ENCODE results near the gene CRACDL.

Gene CRACDL

GRCh38 chr2:98895221-98895620 is 40.8 kb downstream of the CRACDL start:
- DNase-seq, result no peak

DNA sequence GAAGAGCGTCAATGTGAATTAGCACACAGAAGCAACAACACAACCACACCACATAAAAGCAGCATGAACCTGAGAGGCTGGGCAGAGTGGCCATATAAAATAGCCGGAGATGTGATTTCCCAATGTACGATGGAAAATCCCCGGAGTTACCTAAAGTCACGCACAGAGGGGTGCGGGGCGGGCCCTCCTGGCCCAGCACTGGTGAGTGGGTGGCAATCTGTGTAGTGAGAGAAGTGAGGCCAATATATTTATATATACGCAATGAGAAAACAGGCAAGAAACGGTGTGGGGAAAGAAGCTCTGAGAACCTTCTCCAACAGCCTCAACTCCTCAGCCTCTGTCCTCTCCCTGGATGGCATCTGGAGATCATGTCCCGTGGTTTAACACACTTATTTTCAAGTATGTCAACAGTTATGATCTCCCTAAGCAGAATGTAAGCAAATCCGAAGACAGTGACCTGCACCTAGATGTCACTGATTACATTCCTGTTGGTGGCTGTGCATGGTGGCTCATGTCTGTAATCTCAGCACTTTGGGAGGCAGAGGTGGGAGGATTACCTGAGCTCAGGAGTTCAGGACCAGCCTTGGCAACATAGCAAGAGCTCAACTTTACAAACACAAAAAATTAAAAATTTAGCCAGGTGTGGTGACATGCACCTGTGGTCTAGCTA is 41.6 kb downstream of the CRACDL start:
- H3K4me1 ChIP-seq, result no peaks in the 10 kb centered on the region
- no peaks in the 10 kb centered on the region for H3K36me3 ChIP-seq
- DNase-seq, result no peak
- no peaks in the 10 kb centered on the region for H3K27me3 ChIP-seq
- no peaks in the 10 kb centered on the region for H3K9me3 ChIP-seq
- TF ChIP-seq, protein P1, sequence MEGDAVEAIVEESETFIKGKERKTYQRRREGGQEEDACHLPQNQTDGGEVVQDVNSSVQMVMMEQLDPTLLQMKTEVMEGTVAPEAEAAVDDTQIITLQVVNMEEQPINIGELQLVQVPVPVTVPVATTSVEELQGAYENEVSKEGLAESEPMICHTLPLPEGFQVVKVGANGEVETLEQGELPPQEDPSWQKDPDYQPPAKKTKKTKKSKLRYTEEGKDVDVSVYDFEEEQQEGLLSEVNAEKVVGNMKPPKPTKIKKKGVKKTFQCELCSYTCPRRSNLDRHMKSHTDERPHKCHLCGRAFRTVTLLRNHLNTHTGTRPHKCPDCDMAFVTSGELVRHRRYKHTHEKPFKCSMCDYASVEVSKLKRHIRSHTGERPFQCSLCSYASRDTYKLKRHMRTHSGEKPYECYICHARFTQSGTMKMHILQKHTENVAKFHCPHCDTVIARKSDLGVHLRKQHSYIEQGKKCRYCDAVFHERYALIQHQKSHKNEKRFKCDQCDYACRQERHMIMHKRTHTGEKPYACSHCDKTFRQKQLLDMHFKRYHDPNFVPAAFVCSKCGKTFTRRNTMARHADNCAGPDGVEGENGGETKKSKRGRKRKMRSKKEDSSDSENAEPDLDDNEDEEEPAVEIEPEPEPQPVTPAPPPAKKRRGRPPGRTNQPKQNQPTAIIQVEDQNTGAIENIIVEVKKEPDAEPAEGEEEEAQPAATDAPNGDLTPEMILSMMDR (IDR thresholded peaks at IDR 0.05; ENCODE audit: low read depth, low read length), result no peak
- no peak overlapping the region for H3K4me3 ChIP-seq (ENCODE audit: low read depth, low read length)

More at GRCh38 chr2:98895221-98895620, 40.8 kb downstream of the CRACDL start:
- no peak overlapping the region for H3K4me3 ChIP-seq (ENCODE audit: low read depth, low read length)
- H3K27me3 ChIP-seq, result no peaks in the 10 kb centered on the region
- H3K9me3 ChIP-seq, result no peaks in the 10 kb centered on the region
- no peaks in the 10 kb centered on the region for H3K4me1 ChIP-seq
- no peaks in the 10 kb centered on the region for H3K36me3 ChIP-seq
- TF ChIP-seq, protein P1 (IDR thresholded peaks at IDR 0.05; ENCODE audit: low read depth, low read length), result no peak

DNA sequence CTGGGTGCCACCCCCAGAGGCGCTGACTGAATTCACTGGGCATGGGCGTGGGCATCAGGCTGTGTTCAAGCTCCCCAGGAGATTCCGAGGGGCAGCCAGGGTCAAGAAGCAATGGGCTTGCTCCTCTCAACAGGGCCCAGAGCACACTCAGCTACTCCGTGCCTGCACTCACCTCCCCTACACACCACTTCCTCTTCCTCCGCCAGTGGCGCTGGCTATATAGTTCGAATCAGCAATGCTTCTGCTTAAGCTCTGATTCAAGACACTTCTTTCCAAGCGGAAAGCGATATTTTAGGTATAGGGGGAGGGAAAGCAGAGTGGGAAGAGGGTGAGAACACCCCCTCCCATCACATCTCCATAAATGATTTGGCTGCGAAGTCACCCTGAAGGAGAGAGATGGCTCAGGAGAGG is 42.1 kb downstream of the CRACDL start:
- no peaks in the 10 kb centered on the region for H3K4me1 ChIP-seq
- H3K27me3 ChIP-seq, result no peaks in the 10 kb centered on the region
- H3K4me3 ChIP-seq (ENCODE audit: low read depth, low read length), result no peak overlapping the region
- H3K9me3 ChIP-seq, result no peaks in the 10 kb centered on the region
- no peaks in the 10 kb centered on the region for H3K36me3 ChIP-seq
- TF ChIP-seq, protein P1 (IDR thresholded peaks at IDR 0.05; ENCODE audit: low read depth, low read length), result no peak
- no peak for DNase-seq

DNA sequence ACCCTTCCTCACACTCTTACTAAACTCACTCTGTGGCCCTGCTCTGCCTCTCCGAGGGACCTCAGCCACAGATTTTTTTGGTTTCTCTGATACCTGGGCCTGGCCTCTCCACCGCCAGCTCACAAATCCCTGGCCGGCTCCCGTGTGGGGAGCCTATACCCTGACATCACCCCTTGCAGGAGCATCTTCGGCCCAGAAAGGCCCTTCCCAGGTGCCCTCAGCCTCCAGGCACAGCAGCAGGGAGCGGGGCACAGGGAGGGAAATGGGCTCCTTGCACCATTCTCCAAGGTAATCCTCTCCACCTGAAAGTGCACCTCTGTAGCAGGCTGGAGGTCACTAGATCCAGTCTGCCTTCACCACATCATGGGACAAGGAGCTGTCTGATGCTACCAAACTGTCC is 43.2 kb downstream of the CRACDL start:
- TF ChIP-seq, protein P1 (IDR thresholded peaks at IDR 0.05; ENCODE audit: low read depth, low read length), result no peak
- Histone ChIP-seq H3K36me3 (no peaks in the 10 kb centered on the region), H3K4me3 (ENCODE audit: low read depth, low read length) (no peak overlapping the region)

DNA sequence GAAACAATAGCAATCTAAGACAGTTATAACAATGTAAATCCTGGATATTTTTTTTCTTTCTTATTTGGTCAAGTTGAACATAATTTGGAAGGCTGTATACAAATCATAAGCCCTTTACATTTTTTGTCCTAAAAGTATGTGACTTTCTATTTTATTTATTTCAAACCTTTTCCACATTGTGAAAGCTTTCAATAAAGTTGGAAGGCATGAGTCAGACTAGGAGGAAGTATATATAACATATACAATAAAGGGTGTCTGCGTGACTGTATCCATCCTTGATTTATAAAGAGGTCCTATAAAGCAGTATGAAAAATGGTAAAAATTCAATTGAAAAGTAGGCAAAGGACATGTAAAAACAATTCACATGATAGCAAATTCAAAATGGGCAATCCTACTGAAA is 44.4 kb downstream of the CRACDL start:
- no peaks in the 10 kb centered on the region for H3K4me1 ChIP-seq
- H3K9me3 ChIP-seq, result no peaks in the 10 kb centered on the region
- TF ChIP-seq, protein P1 (IDR thresholded peaks at IDR 0.05; ENCODE audit: low read depth, low read length), result no peak
- no peaks in the 10 kb centered on the region for H3K36me3 ChIP-seq
- H3K27me3 ChIP-seq, result no peaks in the 10 kb centered on the region
- no peak for DNase-seq
- no peak overlapping the region for H3K4me3 ChIP-seq (ENCODE audit: low read depth, low read length)

More for the DNA sequence above, 43.2 kb downstream of the CRACDL start:
- H3K9me3 ChIP-seq, result no peaks in the 10 kb centered on the region
- DNase-seq, result no peak
- H3K4me1 ChIP-seq, result no peaks in the 10 kb centered on the region
- H3K27me3 ChIP-seq, result no peaks in the 10 kb centered on the region

DNA sequence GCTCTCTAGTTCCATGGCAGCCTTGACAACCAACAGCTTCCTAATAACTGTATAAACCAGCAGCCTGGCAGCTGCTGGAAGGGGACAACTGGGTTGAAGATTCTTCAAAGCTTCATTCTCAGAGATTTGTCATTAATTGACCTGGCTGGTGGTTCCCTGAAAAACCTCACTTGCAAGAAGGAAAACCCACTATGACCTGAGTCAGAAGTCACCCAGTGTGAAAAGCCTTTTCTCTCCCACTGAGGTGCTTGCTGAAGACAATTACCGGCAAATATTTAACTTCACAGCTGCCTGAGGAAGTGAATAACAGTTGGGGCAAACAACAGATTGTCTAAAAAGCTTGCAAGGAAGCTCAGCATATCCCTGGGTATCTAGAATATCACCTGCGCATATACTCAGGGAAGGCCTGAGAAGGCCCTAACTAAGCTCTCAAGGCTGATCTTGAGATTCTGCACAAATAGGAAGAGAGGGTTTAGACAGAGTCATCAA is 49.9 kb downstream of the CRACDL start:
- no peak for DNase-seq
- Histone ChIP-seq H3K9me3 (no peaks in the 10 kb centered on the region), H3K4me1 (no peaks in the 10 kb centered on the region), H3K36me3 (no peaks in the 10 kb centered on the region), H3K27me3 (no peaks in the 10 kb centered on the region), H3K4me3 (ENCODE audit: low read depth, low read length) (no peak overlapping the region)
- TF ChIP-seq, protein P1 (IDR thresholded peaks at IDR 0.05; ENCODE audit: low read depth, low read length), result no peak

Data from BE2C (cell line).